TTC549 (cell line): Measurements from ENCODE around the gene SNRPD2.

Experiments
- FAIRE-seq: peaks from 2 replicates; lab custom pipeline; 2012; peaks lifted over from hg19 to GRCh38; lab: Jason Lieb, UNC

SNRPD2 gene

DNA sequence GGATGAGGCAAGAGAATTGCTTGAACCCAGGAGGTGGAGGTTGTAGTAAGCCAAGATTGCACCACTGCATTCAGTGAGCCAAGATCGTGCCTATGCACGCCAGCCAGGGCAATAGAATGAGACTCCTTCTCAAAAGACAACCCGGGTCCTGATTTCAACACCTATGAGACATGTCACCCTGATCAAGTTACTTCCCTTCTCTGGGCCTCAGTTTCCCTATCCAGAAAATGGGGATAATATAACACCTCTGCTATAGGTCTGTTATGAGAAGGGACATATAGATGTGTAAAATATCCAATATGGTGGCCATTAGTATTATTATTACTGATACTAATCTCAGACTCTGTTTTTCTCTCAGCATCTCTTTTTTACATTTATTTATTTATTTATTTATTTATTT is 36.7 kb downstream of the SNRPD2 start:
- FAIRE-seq: no peak

DNA sequence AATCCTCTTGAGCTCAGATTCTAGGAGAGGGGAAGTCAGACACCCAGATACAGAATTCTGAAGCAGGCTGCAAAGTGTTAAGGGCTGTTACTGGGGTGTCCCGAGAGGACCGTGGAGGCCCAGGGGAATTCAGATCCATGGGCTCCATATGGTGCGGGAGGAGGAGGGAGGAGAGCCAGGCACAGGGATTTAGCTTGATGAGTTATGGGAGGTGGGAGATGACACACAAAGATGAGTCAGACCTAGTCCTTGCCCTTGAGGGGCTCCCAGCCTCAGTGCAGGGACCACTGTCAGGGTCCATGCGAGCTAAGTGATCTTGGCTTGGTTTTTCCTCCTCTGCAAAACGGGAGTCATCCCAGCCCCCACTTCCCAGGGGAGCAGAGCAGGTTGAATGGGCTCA is 38.1 kb downstream of the SNRPD2 start:
- FAIRE-seq: no peak

GRCh38 chr19:45650722-45651121 is 41.0 kb downstream of the SNRPD2 start:
- FAIRE-seq: no peak

GRCh38 chr19:45646345-45646698 is 45.4 kb downstream of the SNRPD2 start:
- no peak for FAIRE-seq

- peak; percentile 58 for FAIRE-seq
Measured at GRCh38 chr19:45645631-45646344, 46.0 kb downstream of the SNRPD2 start.

GRCh38 chr19:45645068-45645630 is 46.6 kb downstream of the SNRPD2 start:
- FAIRE-seq: no peak

DNA sequence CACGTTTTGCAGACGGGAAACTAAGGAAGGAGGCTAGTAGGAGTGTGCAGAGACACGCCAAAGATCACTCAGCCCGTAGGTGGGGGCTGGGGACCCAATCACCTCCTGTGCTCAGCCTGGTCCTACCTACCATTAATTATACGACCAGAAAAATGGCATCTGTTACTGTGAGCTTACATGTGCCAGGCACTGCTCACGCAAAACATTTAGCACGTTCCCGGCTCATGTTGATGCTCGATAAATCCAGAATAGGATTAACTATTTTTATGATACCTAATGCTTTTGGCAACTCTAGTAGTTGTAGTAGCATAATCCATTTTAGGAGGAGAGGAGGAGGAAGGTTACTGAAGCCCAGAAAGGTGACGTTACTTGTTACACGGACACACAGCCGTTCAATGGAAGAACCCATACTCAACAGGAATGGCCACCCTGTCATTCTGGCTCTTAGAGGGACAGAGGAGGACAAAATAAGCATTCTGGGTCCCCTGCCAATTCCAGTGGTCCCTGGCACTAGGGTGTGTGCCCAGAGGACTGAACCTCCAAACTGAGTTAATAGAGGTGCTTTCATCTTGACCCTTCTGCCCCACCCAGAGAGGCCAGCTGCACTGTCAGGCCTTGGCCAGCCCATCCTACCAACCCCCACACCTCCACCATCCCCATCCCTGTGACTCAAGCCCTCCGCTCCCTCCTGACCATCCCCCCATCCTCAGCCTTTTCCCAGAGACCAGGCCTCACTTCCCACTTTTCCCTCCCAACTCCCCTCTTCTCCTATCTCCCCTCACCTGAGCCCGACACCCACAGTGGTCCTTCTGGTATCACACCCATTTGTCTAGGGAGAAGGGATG is 47.6 kb downstream of the SNRPD2 start:
- FAIRE-seq: no peak

DNA sequence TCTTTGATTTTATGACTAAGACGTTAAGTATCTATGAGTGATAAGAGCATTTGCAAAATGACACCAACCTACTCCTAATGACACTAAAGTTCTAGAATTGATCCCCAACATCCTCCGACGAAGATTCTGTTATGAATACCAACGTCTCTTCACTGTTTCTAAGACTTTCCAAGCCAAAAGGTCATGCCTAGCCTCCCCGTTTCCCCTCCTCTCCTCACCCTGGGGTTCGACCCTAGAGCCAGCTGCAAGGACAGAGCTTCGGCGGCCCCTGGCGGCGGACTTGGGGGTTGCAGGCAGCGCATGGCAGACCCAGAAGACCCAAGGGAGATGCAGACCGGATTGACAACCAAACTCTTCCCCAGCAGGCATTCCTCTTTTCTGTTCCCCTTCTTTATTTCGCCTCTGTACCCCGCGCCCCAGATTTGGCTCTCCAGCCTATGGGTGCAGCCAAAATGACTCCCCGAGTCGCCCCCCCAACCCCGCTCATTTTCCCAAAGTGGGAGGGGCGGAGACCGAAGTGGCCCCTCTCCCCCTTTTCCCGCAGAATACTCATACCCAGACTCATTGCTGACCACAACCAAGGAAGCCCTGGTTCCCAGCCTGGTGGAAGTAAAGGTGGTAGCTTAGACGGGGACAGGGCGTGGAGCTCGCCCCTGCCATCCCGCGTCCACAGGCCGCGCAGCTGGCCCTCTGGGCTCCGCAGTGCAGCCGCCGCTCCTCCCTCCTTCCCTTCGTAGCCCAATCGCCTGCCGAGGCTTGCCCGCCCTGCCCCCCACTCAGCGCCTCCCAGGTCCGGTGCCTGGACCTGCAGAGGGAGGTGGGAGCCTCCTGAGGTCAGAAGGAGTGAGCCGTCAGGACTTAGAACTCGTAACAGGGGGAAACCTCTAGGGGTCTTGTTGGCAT is 48.5 kb downstream of the SNRPD2 start:
- FAIRE-seq: no peak

DNA sequence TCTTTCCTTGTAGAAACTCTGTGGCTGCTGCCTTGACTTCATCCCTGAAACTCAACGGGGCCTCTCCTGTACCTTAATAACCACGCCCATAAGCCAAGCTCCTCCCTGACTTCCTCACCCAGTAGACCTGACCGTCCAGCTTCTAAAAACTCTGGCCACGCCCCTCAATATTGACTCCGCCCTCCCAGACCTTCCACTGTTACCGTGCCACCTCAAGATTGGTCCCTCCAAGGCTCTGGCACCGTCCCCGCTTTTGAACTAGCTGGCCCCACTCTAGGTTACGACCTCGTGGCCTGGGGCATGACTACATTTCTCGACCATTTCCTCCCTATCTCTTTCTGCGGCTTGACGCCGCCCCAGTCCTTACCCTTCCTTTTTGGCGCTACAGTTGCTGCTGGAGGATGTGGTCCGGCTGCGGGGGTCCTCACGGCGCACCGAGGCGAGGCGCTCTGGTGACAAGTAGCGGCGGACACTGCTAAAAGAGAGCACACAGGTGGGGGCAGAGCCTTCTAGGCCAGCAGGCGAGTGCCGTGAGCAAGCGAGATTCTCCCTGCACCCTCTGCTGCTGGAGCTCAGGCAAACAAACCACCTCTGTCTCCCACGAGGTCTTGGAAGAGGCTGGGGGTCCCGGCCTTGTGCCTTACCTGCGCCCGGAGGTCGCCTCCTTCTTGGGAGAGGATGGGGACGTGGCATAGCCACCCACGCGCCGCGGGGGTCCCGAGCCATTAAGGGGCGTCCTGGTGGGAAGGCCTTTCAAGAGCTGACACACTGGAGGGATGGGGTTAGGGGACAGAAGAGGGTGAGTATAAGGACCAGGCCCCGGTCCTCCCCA is 50.3 kb downstream of the SNRPD2 start:
- FAIRE-seq: peak; percentile 67

DNA sequence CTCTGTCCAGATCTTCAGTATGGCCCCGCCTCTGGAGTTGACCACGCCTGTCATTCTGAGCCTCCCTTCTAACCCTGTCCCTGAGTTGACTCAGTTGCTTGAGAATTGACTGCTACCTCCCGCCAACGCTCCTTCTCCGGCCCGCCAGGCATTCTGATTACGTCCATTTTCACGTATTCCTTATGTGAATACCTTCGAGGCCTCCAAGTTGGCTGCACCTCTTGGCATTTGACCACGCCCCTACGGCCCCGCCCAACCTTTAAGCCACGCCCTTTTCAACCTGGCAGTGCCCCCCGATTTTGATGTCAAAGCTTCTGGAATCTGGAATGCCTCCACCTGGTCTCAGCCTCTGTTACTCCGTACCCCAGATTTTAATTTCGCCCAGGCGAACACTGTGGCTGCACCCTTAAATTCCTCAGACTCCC is 50.9 kb downstream of the SNRPD2 start:
- FAIRE-seq: no peak

GRCh38 chr19:45638930-45639729 is 52.6 kb downstream of the SNRPD2 start, which contains the start of gene EML2:
TSS of gene EML2 (minus strand) at chr19:45639397. CDS start at chr19:45639376, 21 bp downstream.
- FAIRE-seq: no peak

GRCh38 chr19:45637890-45638667 is 53.7 kb downstream of the SNRPD2 start:
- FAIRE-seq: no peak
